GM12892 (cell line): Measurements from ENCODE around the gene CDH4.

Source experiments
- DNase-seq: peaks from one replicate; pipeline ENCODE4 v3.0.0; 2011; ENCODE audit not compliant: insufficient read length
- FAIRE-seq: peaks from 2 replicates; lab custom pipeline; 2011; peaks lifted over from hg19 to GRCh38; lab: Jason Lieb, UNC
- POLR2A ChIP-seq: IDR thresholded peaks from 2 replicates; pipeline ENCODE4 v1.6.1; 2011; ENCODE audit warnings: low read depth, low read length, control low read depth
- POLR2AphosphoS5 ChIP-seq: IDR thresholded peaks from 2 replicates; pipeline ENCODE4 v1.6.1; 2011; ENCODE audit warnings: low read depth, low read length, control low read depth
- TAF1 ChIP-seq: IDR thresholded peaks from 2 replicates; pipeline ENCODE4 v1.6.1; 2011; ENCODE audit warnings: low read depth, mild to moderate bottlenecking, control low read depth, low read length, borderline replicate concordance

CDH4 gene

GRCh38 chr20:61797971-61798411 lies 545.9 kb downstream of the CDH4 start:
- no peak for TF ChIP-seq POLR2A
- TF ChIP-seq POLR2AphosphoS5, result no peak
- no peak for TF ChIP-seq TAF1
- no peak for FAIRE-seq
- no peak for DNase-seq

- FAIRE-seq (no peak), DNase-seq (no peak)
- TF ChIP-seq POLR2AphosphoS5 (no peak), POLR2A (no peak), TAF1 (no peak)
Measured at GRCh38 chr20:61798632-61799031, 546.6 kb downstream of the CDH4 start.

- no peak for TF ChIP-seq TAF1
- no peak for TF ChIP-seq POLR2A
- TF ChIP-seq POLR2AphosphoS5, result no peak
- no peak for DNase-seq
- no peak for FAIRE-seq
Measured at GRCh38 chr20:61799394-61799923, 547.4 kb downstream of the CDH4 start.

DNA sequence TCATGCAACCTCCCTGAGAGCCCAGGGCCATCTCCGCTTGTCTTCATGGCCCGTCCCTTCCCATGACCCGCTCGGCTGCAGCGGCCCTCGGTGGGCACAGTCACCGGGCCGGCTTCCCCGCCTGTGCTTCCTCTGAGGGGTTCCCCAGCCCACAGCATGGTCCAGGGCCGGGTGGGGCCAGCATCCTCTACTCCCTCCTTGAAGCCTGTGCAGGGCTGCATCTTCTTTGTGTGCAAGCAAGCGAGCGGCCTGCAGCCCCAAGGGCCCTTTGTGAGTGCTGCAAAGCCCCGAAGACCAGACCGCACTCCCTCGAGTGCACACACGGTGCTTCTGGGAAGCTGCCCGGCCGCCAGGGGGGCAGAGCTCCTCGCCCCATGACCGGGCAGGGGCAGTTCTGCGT lies 547.9 kb downstream of the CDH4 start:
- DNase-seq, result no peak
- FAIRE-seq, result no peak
- TF ChIP-seq POLR2A, result no peak
- no peak for TF ChIP-seq TAF1
- no peak for TF ChIP-seq POLR2AphosphoS5

- no peak for DNase-seq
- no peak for FAIRE-seq
- TF ChIP-seq TAF1 (no peak), POLR2A (no peak), POLR2AphosphoS5 (no peak)
Measured at GRCh38 chr20:61800359-61801064, 548.5 kb downstream of the CDH4 start.

DNA sequence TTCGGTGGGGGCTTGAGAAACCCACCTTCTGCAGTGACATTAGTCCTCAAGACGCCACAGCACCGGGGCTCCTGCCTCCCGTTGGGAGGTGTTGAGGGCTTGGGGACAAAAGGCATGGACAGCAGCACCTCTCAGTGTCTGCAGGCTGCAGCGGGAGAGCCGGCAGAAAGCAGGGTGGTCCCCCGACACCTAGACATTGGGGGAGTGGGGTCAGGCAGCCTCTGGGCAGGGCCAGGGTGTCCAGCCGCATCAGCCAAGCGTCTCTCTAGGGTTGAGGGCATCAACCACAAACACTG lies 549.0 kb downstream of the CDH4 start:
- DNase-seq, result no peak
- TF ChIP-seq TAF1 (no peak), POLR2A (no peak), POLR2AphosphoS5 (no peak)
- no peak for FAIRE-seq

DNA sequence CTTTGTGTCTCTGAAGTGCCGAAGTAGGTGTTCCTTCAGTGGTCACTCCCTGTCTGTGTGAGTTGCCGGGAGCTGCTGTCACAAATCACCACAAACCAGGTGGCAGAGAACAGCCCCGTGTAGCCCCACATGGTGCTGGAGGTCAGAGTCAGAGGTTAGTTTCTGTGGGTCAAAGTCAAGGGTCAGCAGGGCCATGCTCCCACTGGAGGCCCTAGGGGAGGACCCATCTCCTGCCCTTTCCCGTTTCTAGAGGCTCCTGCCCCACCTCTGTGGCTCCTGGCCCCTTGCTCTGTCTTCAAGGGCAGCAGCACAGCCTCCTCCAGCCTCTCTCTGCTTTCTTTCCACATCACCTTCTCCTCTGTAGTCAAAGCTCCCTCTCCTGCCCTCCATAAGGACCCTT lies 549.4 kb downstream of the CDH4 start:
- DNase-seq, result no peak
- FAIRE-seq, result no peak
- TF ChIP-seq TAF1, result no peak

- FAIRE-seq, result no peak
- TF ChIP-seq POLR2A, result no peak
- TF ChIP-seq POLR2AphosphoS5, result no peak
- no peak for TF ChIP-seq TAF1
- no peak for DNase-seq
Measured at GRCh38 chr20:61801857-61802442, 549.9 kb downstream of the CDH4 start.

- DNase-seq, result no peak
- no peak for FAIRE-seq
- no peak for TF ChIP-seq POLR2A
- no peak for TF ChIP-seq POLR2AphosphoS5
- TF ChIP-seq TAF1, result no peak
Measured at GRCh38 chr20:61802721-61803311, 550.8 kb downstream of the CDH4 start.

DNA sequence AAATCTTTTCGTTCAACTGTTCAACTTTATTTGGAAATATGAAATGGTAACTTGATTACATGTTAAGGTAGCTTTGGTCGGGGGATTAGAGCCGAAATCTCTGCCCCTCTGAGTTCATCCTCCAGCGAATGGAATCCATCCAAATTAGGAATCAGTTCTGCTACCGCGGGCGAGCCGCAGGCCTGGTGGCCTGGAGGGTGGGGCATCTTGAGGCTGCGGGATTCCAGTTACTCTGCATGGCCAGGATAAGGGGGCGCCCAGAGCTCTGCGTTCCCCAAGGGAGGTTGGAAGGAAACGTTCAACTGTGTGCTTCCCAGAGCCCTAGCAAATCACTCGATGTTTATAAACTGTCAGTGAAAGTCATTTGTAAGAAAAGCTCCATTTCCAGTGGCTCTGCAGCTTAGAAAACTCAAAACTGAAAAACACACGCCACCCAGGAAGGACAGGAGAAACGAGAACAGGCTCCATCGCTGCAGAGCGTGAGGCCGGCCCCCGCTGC lies 551.4 kb downstream of the CDH4 start:
- DNase-seq (no peak), FAIRE-seq (no peak)
- no peak for TF ChIP-seq TAF1

DNA sequence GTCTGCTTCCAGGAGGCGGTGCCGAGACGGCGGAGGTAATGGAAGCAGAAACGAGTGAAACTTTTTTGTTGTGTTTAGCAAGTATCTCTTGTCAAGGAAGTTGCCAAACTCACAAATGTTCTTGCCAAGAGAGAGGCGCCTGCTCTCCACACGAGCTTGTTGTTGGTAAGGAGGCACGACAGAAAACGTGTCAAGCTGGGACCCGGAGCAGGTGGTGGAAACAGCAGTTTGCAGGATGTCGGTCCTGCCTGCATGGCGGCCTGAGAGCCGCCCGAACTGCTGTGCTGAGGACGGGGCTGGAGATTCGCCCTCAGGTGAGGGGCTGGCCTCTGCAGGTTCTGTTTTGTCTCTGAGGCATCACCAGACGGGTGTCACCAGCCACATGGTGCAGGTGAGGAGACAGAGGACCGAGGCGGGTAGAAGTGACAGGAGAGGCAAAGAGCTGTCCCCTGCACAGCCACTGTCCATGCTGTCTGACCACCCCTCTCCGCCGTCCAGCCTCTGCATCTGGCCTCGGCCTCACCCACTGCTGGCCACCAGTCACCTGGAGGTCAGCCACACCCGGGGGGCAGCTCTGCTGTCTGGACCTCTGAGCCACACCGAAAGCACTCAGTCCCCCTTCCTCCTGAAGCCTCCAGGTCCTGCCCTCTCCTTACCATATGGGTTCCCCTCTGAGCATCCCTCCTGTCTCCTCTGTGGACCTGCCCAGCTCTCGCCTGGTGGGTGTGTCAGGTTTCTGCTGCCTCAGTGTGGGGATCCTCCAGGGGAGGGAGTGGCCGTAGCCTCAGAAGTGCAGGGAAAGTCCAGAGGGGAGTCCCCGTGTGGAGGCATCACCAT lies 552.1 kb downstream of the CDH4 start:
- FAIRE-seq (no peak), DNase-seq (no peak)
- TF ChIP-seq POLR2A (no peak), POLR2AphosphoS5 (no peak), TAF1 (no peak)
